Measurements from ENCODE around the gene HCAR1.

HCAR1 gene

GRCh38 chr12:122749569-122750332, 19.1 kb upstream of the HCAR1 start:
- TF ChIP-seq CTCF (IDR thresholded peaks at IDR 0.05; ENCODE audit: low read depth, low read length, poor library complexity, severe bottlenecking) (no peak), EZH2phosphoT487 (IDR thresholded peaks at IDR 0.05; ENCODE audit: borderline replicate concordance, low read length) (no peak)
- Histone ChIP-seq H3K36me3 (ENCODE audit: control insufficient read depth, low read length) (peaks cover 20% of the 10 kb centered on the region), H3K4me1 (ENCODE audit: control insufficient read depth, low read length) (peaks cover 31% of the 10 kb centered on the region), H3K79me2 (ENCODE audit: control insufficient read depth, low read length) (peaks cover 21% of the 10 kb centered on the region), H3K4me3 (ENCODE audit: low read length) (no peak overlapping the region), H3K27me3 (ENCODE audit: control insufficient read depth, low read length) (no peaks in the 10 kb centered on the region), H3F3A (ENCODE audit: control insufficient read depth, insufficient read depth) (peaks cover 6% of the 10 kb centered on the region), H4K20me1 (ENCODE audit: control insufficient read depth, insufficient read depth, low read depth, low read length) (peaks cover 4% of the 10 kb centered on the region; the same call in 1 of the 2 replicates), H3K4me2 (ENCODE audit: low read length) (no peak overlapping the region), H3K9me3 (ENCODE audit: control insufficient read depth, insufficient read depth, low read length) (no peaks in the 10 kb centered on the region), H3K9me2 (replicated peaks; ENCODE audit: control insufficient read depth, low read length) (no peaks in the 10 kb centered on the region), H3K27ac (ENCODE audit: low read depth, low read length) (no peak overlapping the region)

GRCh38 chr12:122747224-122748135, 16.8 kb upstream of the HCAR1 start:
- Histone ChIP-seq H3K27ac (ENCODE audit: low read depth, low read length) (no peak overlapping the region), H3K4me1 (ENCODE audit: control insufficient read depth, low read length) (peaks cover 25% of the 10 kb centered on the region), H3K36me3 (ENCODE audit: control insufficient read depth, low read length) (no peaks in the 10 kb centered on the region), H3F3A (ENCODE audit: control insufficient read depth, insufficient read depth) (peaks cover 6% of the 10 kb centered on the region), H3K27me3 (ENCODE audit: control insufficient read depth, low read length) (no peaks in the 10 kb centered on the region), H3K4me3 (ENCODE audit: low read length) (no peak overlapping the region), H4K20me1 (ENCODE audit: control insufficient read depth, insufficient read depth, low read depth, low read length) (no peaks in the 10 kb centered on the region), H3K9me2 (replicated peaks; ENCODE audit: control insufficient read depth, low read length) (no peaks in the 10 kb centered on the region), H3K9me3 (ENCODE audit: control insufficient read depth, insufficient read depth, low read length) (no peaks in the 10 kb centered on the region), H3K79me2 (ENCODE audit: control insufficient read depth, low read length) (no peaks in the 10 kb centered on the region), H3K4me2 (ENCODE audit: low read length) (no peak overlapping the region)
- TF ChIP-seq CTCF (IDR thresholded peaks at IDR 0.05; ENCODE audit: low read depth, low read length, poor library complexity, severe bottlenecking) = no peak
- no peak for TF ChIP-seq EZH2phosphoT487 (IDR thresholded peaks at IDR 0.05; ENCODE audit: borderline replicate concordance, low read length)

GRCh38 chr12:122743895-122744525, 13.4 kb upstream of the HCAR1 start:
- no peak overlapping the region for H3K4me2 ChIP-seq (ENCODE audit: low read length)
- no peaks in the 10 kb centered on the region for H3K9me2 ChIP-seq (replicated peaks; ENCODE audit: control insufficient read depth, low read length)
- no peaks in the 10 kb centered on the region for H3K9me3 ChIP-seq (ENCODE audit: control insufficient read depth, insufficient read depth, low read length)
- peaks cover 9% of the 10 kb centered on the region for H3K4me1 ChIP-seq (ENCODE audit: control insufficient read depth, low read length)
- H3K36me3 ChIP-seq (ENCODE audit: control insufficient read depth, low read length) = no peaks in the 10 kb centered on the region
- no peak overlapping the region for H3K27ac ChIP-seq (ENCODE audit: low read depth, low read length)
- no peak for TF ChIP-seq EZH2phosphoT487 (IDR thresholded peaks at IDR 0.05; ENCODE audit: borderline replicate concordance, low read length)
- TF ChIP-seq CTCF (IDR thresholded peaks at IDR 0.05; ENCODE audit: low read depth, low read length, poor library complexity, severe bottlenecking) = no peak
- H3K4me3 ChIP-seq (ENCODE audit: low read length) = no peak overlapping the region
- no peaks in the 10 kb centered on the region for H3K27me3 ChIP-seq (ENCODE audit: control insufficient read depth, low read length)
- H3K79me2 ChIP-seq (ENCODE audit: control insufficient read depth, low read length) = no peaks in the 10 kb centered on the region
- no peaks in the 10 kb centered on the region for H3F3A ChIP-seq (ENCODE audit: control insufficient read depth, insufficient read depth)
- H4K20me1 ChIP-seq (ENCODE audit: control insufficient read depth, insufficient read depth, low read depth, low read length) = no peaks in the 10 kb centered on the region
